GM21529 (cell line): ENCODE measurements around the gene CEP85L.

ENCODE experiments used
- ATAC-seq: cut with Tn5 transposase; IDR thresholded peaks from one replicate; pipeline ENCODE4 v1.9.1; 2021; ENCODE audit not compliant: unreplicated experiment

Gene CEP85L

GRCh38 chr6:118580585-118581419, 70.6 kb downstream of the CEP85L start:
- no peak for ATAC-seq

- ATAC-seq = no peak
Observed at GRCh38 chr6:118579786-118580185, 71.6 kb downstream of the CEP85L start.

- no peak for ATAC-seq
Observed at GRCh38 chr6:118578617-118579016, 72.8 kb downstream of the CEP85L start.

GRCh38 chr6:118577972-118578371, 73.4 kb downstream of the CEP85L start:
- ATAC-seq = no peak

GRCh38 chr6:118574051-118574865, 77.1 kb downstream of the CEP85L start:
- ATAC-seq = no peak

GRCh38 chr6:118571121-118571520, 80.3 kb downstream of the CEP85L start:
- ATAC-seq = no peak

GRCh38 chr6:118569498-118569897, 81.9 kb downstream of the CEP85L start:
- ATAC-seq = no peak

GRCh38 chr6:118567974-118568373, 83.4 kb downstream of the CEP85L start:
- no peak for ATAC-seq

GRCh38 chr6:118565311-118565960, 86.0 kb downstream of the CEP85L start:
- peak; percentile 99 for ATAC-seq

- no peak for ATAC-seq
Observed at GRCh38 chr6:118562959-118563358, 88.4 kb downstream of the CEP85L start.

GRCh38 chr6:118562248-118562647, 89.1 kb downstream of the CEP85L start:
- ATAC-seq = no peak

GRCh38 chr6:118559659-118560058, 91.7 kb downstream of the CEP85L start:
- ATAC-seq = peak; percentile 53

GRCh38 chr6:118558464-118559217, 92.8 kb downstream of the CEP85L start:
- peak; percentile 58 for ATAC-seq

- ATAC-seq = no peak
Observed at GRCh38 chr6:118554698-118555097, 96.7 kb downstream of the CEP85L start.

- ATAC-seq = no peak
Observed at GRCh38 chr6:118553132-118553531, 98.3 kb downstream of the CEP85L start.

GRCh38 chr6:118551063-118552053, 100.0 kb downstream of the CEP85L start:
- ATAC-seq = peak; percentile 92

- no peak for ATAC-seq
Observed at GRCh38 chr6:118548613-118549012, 102.8 kb downstream of the CEP85L start.

GRCh38 chr6:118548136-118548535, 103.3 kb downstream of the CEP85L start, which contains the start of gene PLN:
PLN (plus strand) TSS chr6:118548296; CDS start chr6:118558922, 10,626 bp downstream.
- ATAC-seq = no peak

- ATAC-seq = no peak
Observed at GRCh38 chr6:118546880-118547218, 104.5 kb downstream of the CEP85L start.
